HCT116 (cell line): ENCODE measurements around the gene PRCC. TPM values are rescaled to one million over a fixed set of nuclear protein-coding genes. Genes with fewer than 3 reads are reported as not detected.

Source experiments
- ATAC-seq: fragments of 200-7000 bp; cut with Tn5 transposase; 2 replicates; pipeline ENCODE4 v1.9.1; 2020; ENCODE audit warnings: mild to moderate bottlenecking, moderate library complexity
- BruUV-seq: library from RNA; stranded (reverse); fragments of 400-500 nt; replicated peaks from 2 replicates; lab custom pipeline; 2021; lab: Mats Ljungman, UMichigan
- CTCF ChIA-PET: fragments of 300-600 bp; sonication (Branson Sonifier 250); formaldehyde crosslinking; loops from one replicate; lab custom pipeline; 2021; ENCODE audit warnings: antibody characterized with exemption; lab: Charles Lee
- POLR2A ChIA-PET: fragments of 300-600, 350-600 bp; sonication (Branson Sonifier 250); formaldehyde crosslinking; loops from one replicate; lab custom pipeline; 2021; ENCODE audit warnings: antibody characterized with exemption; lab: Charles Lee
- RAD21 ChIA-PET, 2 experiments: fragments of 300-600 bp; sonication (Branson Sonifier 250); formaldehyde crosslinking; loops; one replicate each; lab custom pipeline; 2023; ENCODE audit warnings: low total read pairs in 2 of 2; ENCODE audit not compliant: uncharacterized antibody in 2 of 2, unreplicated experiment in 2 of 2, low non-redundant PET in 1 of 2; lab: Charles Lee
- DNase-seq: peaks from one replicate; pipeline ENCODE4 v3.0.0-alpha.2; 2010; ENCODE audit warnings: low read depth, low spot score
- H2AFZ ChIP-seq: fragments of 200-600 bp; shearing (Covaris generic), sonication (generic); 2 replicates; pipeline ENCODE4 v1.6.1; 2017; ENCODE audit warnings: low read depth, mixed run types, mixed read lengths, antibody characterized with exemption, low read length; ENCODE audit not compliant: poor library complexity, severe bottlenecking
- H3K27ac ChIP-seq: 2 replicates; pipeline ENCODE4 v1.5.1; 2012; ENCODE audit warnings: low read depth, low read length
- H3K27me3 ChIP-seq: fragments of 200-600 bp; sonication (generic); 2 replicates; pipeline ENCODE4 v1.6.1; 2016; ENCODE audit warnings: mixed run types, low read length, mixed read lengths; ENCODE audit not compliant: insufficient read depth
- H3K36me3 ChIP-seq, 2 experiments: fragments of 200-500 bp in 1 of 2; fragments of 200-600 bp in 1 of 2; sonication (Bioruptor generic) in 1 of 2; sonication (generic) in 1 of 2; 2 replicates each; pipeline versions ENCODE4 v1.5.1 to v1.6.1; 2014 to 2016; ENCODE audit warnings: low read length in 2 of 2, inconsistent platforms in 1 of 2, mixed read lengths in 1 of 2, mixed run types in 1 of 2; ENCODE audit not compliant: insufficient read depth in 2 of 2, control insufficient read depth in 1 of 2
- H3K4me1 ChIP-seq, 2 experiments: fragments of 200-600 bp in 1 of 2; sonication (generic) in 1 of 2; 2 replicates each; pipeline versions ENCODE4 v1.5.1 to v1.6.1; 2012 to 2017; ENCODE audit warnings: low read length in 2 of 2, inconsistent platforms in 1 of 2, mild to moderate bottlenecking in 1 of 2, mixed read lengths in 1 of 2, mixed run types in 1 of 2, moderate library complexity in 1 of 2; ENCODE audit not compliant: insufficient read depth in 2 of 2, control insufficient read depth in 1 of 2
- H3K4me2 ChIP-seq: fragments of 200-600 bp; sonication (generic); 2 replicates; pipeline ENCODE4 v1.6.1; 2017; ENCODE audit warnings: mixed run types, low read length, mixed read lengths
- H3K4me3 ChIP-seq, 2 experiments: fragments of 200-600 bp in 1 of 2; sonication (generic) in 1 of 2; replicated peaks in 1 of 2; 2 replicates each; pipeline ENCODE4 v1.5.1; 2011 to 2016; ENCODE audit warnings: low read length in 2 of 2, control low read depth in 1 of 2, low read depth in 1 of 2, mild to moderate bottlenecking in 1 of 2, mixed read lengths in 1 of 2, mixed run types in 1 of 2
- H3K79me2 ChIP-seq: fragments of 200-600 bp; sonication (generic); 2 replicates; pipeline ENCODE4 v1.6.1; 2017; ENCODE audit warnings: mild to moderate bottlenecking, mixed run types, low read length, moderate library complexity, mixed read lengths; ENCODE audit not compliant: insufficient read depth
- H3K9ac ChIP-seq: fragments of 200-600 bp; sonication (generic); 2 replicates; pipeline ENCODE4 v1.6.1; 2016; ENCODE audit warnings: low read length, mixed read lengths
- H3K9me2 ChIP-seq: fragments of 200-600 bp; sonication (generic), shearing (Covaris generic); 2 replicates; pipeline ENCODE4 v1.6.1; 2017; ENCODE audit warnings: mixed run types, mild to moderate bottlenecking, moderate library complexity; ENCODE audit not compliant: insufficient read depth
- H3K9me3 ChIP-seq, 2 experiments: fragments of 200-500 bp in 1 of 2; fragments of 200-600 bp in 1 of 2; sonication (Bioruptor generic) in 1 of 2; sonication (generic) in 1 of 2; 2 replicates each; pipeline ENCODE4 v1.6.1; 2014 to 2017; ENCODE audit warnings: low read length in 2 of 2, mixed read lengths in 2 of 2, inconsistent platforms in 1 of 2, low read depth in 1 of 2, mild to moderate bottlenecking in 1 of 2, mixed run types in 1 of 2, moderate library complexity in 1 of 2; ENCODE audit not compliant: control insufficient read depth in 1 of 2, insufficient read depth in 1 of 2
- H4K20me1 ChIP-seq: fragments of 200-600 bp; sonication (generic), shearing (Covaris generic); 2 replicates; pipeline ENCODE4 v1.6.1; 2017; ENCODE audit warnings: mixed run types, mild to moderate bottlenecking, moderate library complexity; ENCODE audit not compliant: insufficient read depth
- POLR2AphosphoS5 ChIP-seq: IDR thresholded peaks from 2 replicates; pipeline ENCODE4 v1.6.1; 2011; ENCODE audit warnings: mild to moderate bottlenecking, low read depth, low read length, moderate library complexity
- REST ChIP-seq: IDR thresholded peaks from 2 replicates; pipeline ENCODE4 v1.6.1; 2012; ENCODE audit warnings: low read depth
- intact Hi-C: fragments of 100-400 bp; cut with micrococcal nuclease; formaldehyde crosslinking; loops from 2 replicates; pipeline ENCODE4 v1.10.0; 2022
- total RNA-seq: library from RNA; stranded (reverse); gene quantifications from one replicate; pipeline ENCODE4 v1.2.1, GENCODE V29; 2021; ENCODE audit not compliant: unreplicated experiment

Gene PRCC
- total RNA-seq, 1 experiment from 2014 or later: 78.1 TPM

GRCh38 chr1:156766298-156767100, 836 bp upstream of the PRCC start:
- H2AFZ ChIP-seq: peak overlapping the region; percentile 36
- DNase-seq (no peak), ATAC-seq (peak; percentile 42)
- H3K4me1 ChIP-seq: peaks cover 13 to 19% of the 10 kb centered on the region in 2 experiments
- CTCF ChIA-PET: interaction anchor here (1.1 to 6.4 kb wide), 6 partner anchors 19 to 164 kb away, joined by 5 to 51 read pairs (median 6); partner anchors contain the start of genes ISG20L2, METTL25B, MRPL24 and NTRK1
- H3K9ac ChIP-seq: peak overlapping the region; percentile 98
- RAD21 ChIA-PET: interaction anchor here (1.3 to 1.4 kb wide), 4 partner anchors 14 to 38 kb away, joined by 4 to 5 read pairs (median 4); partner anchors contain the start of genes MRPL24 (in 2 of the 2), ISG20L2 (in 1 of the 2) and METTL25B (in 1 of the 2)
- H3K27ac ChIP-seq: peak overlapping the region; percentile 85
- H4K20me1 ChIP-seq: no peaks in the 10 kb centered on the region
- peak overlapping the region; percentile 95 for H3K4me2 ChIP-seq
- no peaks in the 10 kb centered on the region for H3K9me3 ChIP-seq
- peak overlapping the region; percentile 74 to 95 for H3K4me3 ChIP-seq
- POLR2A ChIA-PET: interaction anchor here (0.6 to 1.9 kb wide), 12 partner anchors 10 to 266 kb away, joined by 3 to 14 read pairs (median 4); partner anchors contain the start of genes HDGF, ISG20L2, MEF2D and METTL25B
- H3K36me3 ChIP-seq: peaks cover 0 to 16% of the 10 kb centered on the region in 2 experiments; a peak in 1 of 4 replicates
- peaks cover 50% of the 10 kb centered on the region for H3K79me2 ChIP-seq
- intact Hi-C loops: loop anchor here (1.0 to 5.0 kb wide), 5 partner anchors 14 to 79 kb away; partner anchors contain the start of genes ISG20L2, METTL25B and MRPL24
- no peaks in the 10 kb centered on the region for H3K9me2 ChIP-seq
- H3K27me3 ChIP-seq: no peaks in the 10 kb centered on the region
- TF ChIP-seq POLR2AphosphoS5 (peak; percentile 72), REST (no peak)
- BruUV-seq: TSS peak; percentile 87
